Activated CD4-positive, alpha-beta T cell treated with anti-CD3 and anti-CD28 coated beads, Interleukin-2, amount 10 ng/mL, durations not matched to agents 7 days and 5 days (primary cell): ENCODE measurements around the gene FAM171A2. TPM values are rescaled to one million over a fixed set of nuclear protein-coding genes. Genes with fewer than 3 reads are reported as not detected.
"Not testable (repeated sequence)": the region's sequence is repeated elsewhere in the genome, so short reads cannot be mapped to it uniquely, and the experiment has no call there.

ENCODE experiments used
- CTCF ChIA-PET: fragments of 350-600 bp; sonication (Branson Sonifier 250); formaldehyde crosslinking; loops from one replicate; lab custom pipeline; 2021; ENCODE audit warnings: antibody characterized with exemption; lab: Charles Lee
- POLR2A ChIA-PET: fragments of 350-600 bp; sonication (Branson Sonifier 250); formaldehyde crosslinking; loops from one replicate; lab custom pipeline; 2021; ENCODE audit warnings: antibody characterized with exemption; lab: Charles Lee
- DNase-seq: peaks from one replicate; pipeline ENCODE4 v3.0.0-alpha.2; 2020
- H3K27ac Mint-ChIP-seq: one replicate; pipeline ENCODE4 v1.8.0; 2021; ENCODE audit warnings: mild to moderate bottlenecking, moderate library complexity, mixed read lengths
- H3K27me3 Mint-ChIP-seq: one replicate; pipeline ENCODE4 v1.8.0; 2021; ENCODE audit warnings: mixed read lengths
- H3K36me3 Mint-ChIP-seq: one replicate; pipeline ENCODE4 v1.8.0; 2021; ENCODE audit warnings: low read depth, mixed read lengths
- H3K4me1 Mint-ChIP-seq: one replicate; pipeline ENCODE4 v1.8.0; 2021; ENCODE audit warnings: mixed read lengths
- H3K4me3 Mint-ChIP-seq: one replicate; pipeline ENCODE4 v1.8.0; 2021; ENCODE audit warnings: mild to moderate bottlenecking, moderate library complexity, mixed read lengths
- H3K9me3 Mint-ChIP-seq: one replicate; pipeline ENCODE4 v1.8.0; 2021; ENCODE audit warnings: mixed read lengths
- total RNA-seq, 2 experiments: library from RNA; stranded (reverse); gene quantifications; one replicate each; pipeline ENCODE4 v1.2.3, GENCODE V29; 2021

Gene FAM171A2
- total RNA-seq, 2 experiments from 2014 or later: 0.08 TPM; not detected in 1

- POLR2A ChIA-PET, DNase-seq, H3K36me3 Mint-ChIP-seq, H3K27me3 Mint-ChIP-seq, H3K27ac Mint-ChIP-seq, H3K9me3 Mint-ChIP-seq, H3K4me3 Mint-ChIP-seq: not testable (repeated sequence)
- peaks cover 27% of the 10 kb centered on the region for H3K4me1 Mint-ChIP-seq
- CTCF ChIA-PET: interaction anchor here (0.8 to 0.9 kb wide), 2 partner anchors 14 to 137 kb away, joined by 3 read pairs; no protein-coding TSS in a partner anchor
Measured at GRCh38 chr17:44347206-44348055, 16.2 kb downstream of the FAM171A2 start.

- DNase-seq: no peak
- Mint-ChIP-seq H3K9me3 (no peaks in the 10 kb centered on the region), H3K36me3 (no peaks in the 10 kb centered on the region), H3K4me3 (peak overlapping the region; percentile 81), H3K27ac (no peak overlapping the region), H3K4me1 (peaks cover 27% of the 10 kb centered on the region), H3K27me3 (no peaks in the 10 kb centered on the region)
- ChIA-PET POLR2A (interaction anchor here (0.6 to 0.8 kb wide), 2 partner anchors 17 to 161 kb away, joined by 3 to 5 read pairs; no protein-coding TSS in a partner anchor), CTCF (interaction anchor here (0.7 to 2.5 kb wide), 10 partner anchors 9 to 195 kb away, joined by 3 to 13 read pairs (median 4); partner anchors contain the start of gene FAM171A2)
Measured at GRCh38 chr17:44346064-44346844, 17.4 kb downstream of the FAM171A2 start.

GRCh38 chr17:44345454-44346026, 18.1 kb downstream of the FAM171A2 start:
- H3K36me3 Mint-ChIP-seq: no peaks in the 10 kb centered on the region
- peak; percentile 52 for DNase-seq
- H3K4me3 Mint-ChIP-seq: peak overlapping the region; percentile 81
- H3K9me3 Mint-ChIP-seq: no peaks in the 10 kb centered on the region
- peak overlapping the region; percentile 59 for H3K27ac Mint-ChIP-seq
- CTCF ChIA-PET: interaction anchor here (0.6 to 2.5 kb wide), 16 partner anchors 9 to 696 kb away, joined by 3 to 13 read pairs (median 4); partner anchors contain the start of gene FAM171A2
- POLR2A ChIA-PET: interaction anchor here (0.6 to 0.8 kb wide), 2 partner anchors 16 to 161 kb away, joined by 3 to 5 read pairs; no protein-coding TSS in a partner anchor
- H3K4me1 Mint-ChIP-seq: peaks cover 27% of the 10 kb centered on the region
- peaks cover 4% of the 10 kb centered on the region for H3K27me3 Mint-ChIP-seq

DNA sequence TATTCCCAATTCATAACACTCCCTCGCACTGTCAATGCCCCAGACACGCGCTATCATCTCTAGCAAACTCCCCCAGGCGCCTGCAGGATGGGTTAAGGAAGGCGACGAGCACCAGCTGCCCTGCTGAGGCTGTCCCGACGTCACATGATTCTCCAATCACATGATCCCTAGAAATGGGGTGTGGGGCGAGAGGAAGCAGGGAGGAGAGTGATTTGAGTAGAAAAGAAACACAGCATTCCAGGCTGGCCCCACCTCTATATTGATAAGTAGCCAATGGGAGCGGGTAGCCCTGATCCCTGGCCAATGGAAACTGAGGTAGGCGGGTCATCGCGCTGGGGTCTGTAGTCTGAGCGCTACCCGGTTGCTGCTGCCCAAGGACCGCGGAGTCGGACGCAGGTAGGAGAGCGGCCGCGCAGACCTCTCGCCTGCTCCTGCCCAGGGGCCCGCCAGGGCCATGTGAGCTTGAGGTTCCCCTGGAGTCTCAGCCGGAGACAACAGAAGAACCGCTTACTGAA, 18.7 kb downstream of the FAM171A2 start, which contains the start of gene GRN:
GRN (plus strand) TSS at position 364 of the 515 bp plus-strand sequence. CDS start 3,863 bp downstream, outside the sequence.
- POLR2A ChIA-PET: interaction anchor here (0.8 kb wide), 1 partner anchor 160 kb away, joined by 5 read pairs; no protein-coding TSS in a partner anchor

GRCh38 chr17:44343510-44344209, 20.0 kb downstream of the FAM171A2 start:
- H3K4me3 Mint-ChIP-seq: no peak overlapping the region
- H3K4me1 Mint-ChIP-seq: peaks cover 26% of the 10 kb centered on the region
- no peaks in the 10 kb centered on the region for H3K9me3 Mint-ChIP-seq
- H3K36me3 Mint-ChIP-seq: no peaks in the 10 kb centered on the region
- no peak overlapping the region for H3K27ac Mint-ChIP-seq
- H3K27me3 Mint-ChIP-seq: peaks cover 4% of the 10 kb centered on the region
- ChIA-PET POLR2A (no interaction called here), CTCF (interaction anchor here (0.6 to 2.5 kb wide), 7 partner anchors 12 to 424 kb away, joined by 3 to 8 read pairs (median 3); no protein-coding TSS in a partner anchor)
- no peak for DNase-seq

More for the DNA sequence above, 18.7 kb downstream of the FAM171A2 start, which contains the start of gene GRN:
- CTCF ChIA-PET: interaction anchor here (0.6 to 2.5 kb wide), 15 partner anchors 10 to 697 kb away, joined by 3 to 13 read pairs (median 4); no protein-coding TSS in a partner anchor
- Mint-ChIP-seq H3K27ac (peak within 1 kb of the TSS; percentile 62), H3K27me3 (peaks cover 4% of the 10 kb centered on the region), H3K4me1 (peaks cover 27% of the 10 kb centered on the region), H3K9me3 (no peaks in the 10 kb centered on the region), H3K4me3 (peak within 1 kb of the TSS; percentile 81), H3K36me3 (no peaks in the 10 kb centered on the region)
- DNase-seq: peak; percentile 91

- H3K27ac Mint-ChIP-seq, POLR2A ChIA-PET, H3K36me3 Mint-ChIP-seq, H3K4me1 Mint-ChIP-seq, H3K27me3 Mint-ChIP-seq, H3K9me3 Mint-ChIP-seq, H3K4me3 Mint-ChIP-seq, DNase-seq: not testable (repeated sequence)
- CTCF ChIA-PET: interaction anchor here (1.6 kb wide), 1 partner anchor 10 kb away, joined by 7 read pairs; no protein-coding TSS in a partner anchor
Measured at GRCh38 chr17:44340553-44340952, 23.1 kb downstream of the FAM171A2 start.

- H3K4me3 Mint-ChIP-seq: no peak overlapping the region
- peaks cover 6% of the 10 kb centered on the region for H3K27me3 Mint-ChIP-seq
- no peaks in the 10 kb centered on the region for H3K4me1 Mint-ChIP-seq
- H3K27ac Mint-ChIP-seq: peak overlapping the region; percentile 25
- no peaks in the 10 kb centered on the region for H3K9me3 Mint-ChIP-seq
- no peak for DNase-seq
- ChIA-PET POLR2A (interaction anchor here (0.6 kb wide), 1 partner anchor 141 kb away, joined by 3 read pairs; no protein-coding TSS in a partner anchor), CTCF (interaction anchor here (1.0 to 1.4 kb wide), 2 partner anchors 13 to 128 kb away, joined by 4 to 7 read pairs; no protein-coding TSS in a partner anchor)
- no peaks in the 10 kb centered on the region for H3K36me3 Mint-ChIP-seq
Measured at GRCh38 chr17:44338702-44339101, 25.0 kb downstream of the FAM171A2 start.

- DNase-seq: no peak
- Mint-ChIP-seq H3K4me3 (no peak overlapping the region), H3K27ac (no peak overlapping the region), H3K27me3 (peaks cover 3% of the 10 kb centered on the region), H3K4me1 (peaks cover 6% of the 10 kb centered on the region), H3K9me3 (no peaks in the 10 kb centered on the region), H3K36me3 (no peaks in the 10 kb centered on the region)
- CTCF ChIA-PET: interaction anchor here (0.6 to 1.4 kb wide), 6 partner anchors 14 to 938 kb away, joined by 3 to 11 read pairs (median 4); no protein-coding TSS in a partner anchor
- POLR2A ChIA-PET: no interaction called here
Measured at GRCh38 chr17:44335968-44336367, 27.7 kb downstream of the FAM171A2 start.

- Mint-ChIP-seq H3K27ac (no peak overlapping the region), H3K4me3 (no peak overlapping the region), H3K4me1 (peaks cover 6% of the 10 kb centered on the region), H3K27me3 (peaks cover 2% of the 10 kb centered on the region), H3K9me3 (no peaks in the 10 kb centered on the region), H3K36me3 (no peaks in the 10 kb centered on the region)
- ChIA-PET CTCF (interaction anchor here (0.6 to 1.4 kb wide), 5 partner anchors 15 to 938 kb away, joined by 3 to 11 read pairs (median 4); no protein-coding TSS in a partner anchor), POLR2A (no interaction called here)
- no peak for DNase-seq
Measured at GRCh38 chr17:44335564-44335963, 28.1 kb downstream of the FAM171A2 start.

GRCh38 chr17:44334727-44335126, 28.9 kb downstream of the FAM171A2 start:
- Mint-ChIP-seq H3K27ac (no peak overlapping the region), H3K27me3 (peaks cover 2% of the 10 kb centered on the region), H3K36me3 (no peaks in the 10 kb centered on the region), H3K9me3 (no peaks in the 10 kb centered on the region), H3K4me1 (peaks cover 6% of the 10 kb centered on the region), H3K4me3 (no peak overlapping the region)
- DNase-seq: no peak
- POLR2A ChIA-PET: no interaction called here
- CTCF ChIA-PET: interaction anchor here (1.3 to 1.4 kb wide), 3 partner anchors 16 to 124 kb away, joined by 4 to 11 read pairs (median 4); no protein-coding TSS in a partner anchor

DNA sequence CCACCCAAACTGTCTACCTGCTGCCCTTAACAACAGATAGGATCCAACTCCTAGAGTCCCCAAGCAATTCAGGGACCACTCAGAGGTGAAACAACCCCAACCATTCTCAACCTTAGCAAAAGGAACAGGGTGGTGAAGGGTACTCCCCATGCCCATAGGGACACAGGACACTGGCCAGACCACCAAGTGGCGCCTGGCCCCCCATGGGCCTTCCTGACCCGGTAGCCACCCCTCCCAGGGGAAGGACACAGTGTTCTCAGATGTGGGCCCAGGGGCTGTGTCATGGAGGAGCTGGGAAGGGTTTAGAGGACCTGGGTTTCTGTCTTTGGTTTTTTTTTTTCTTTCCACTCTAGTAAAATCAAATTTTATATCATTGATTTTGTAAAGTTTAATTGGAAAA, 29.3 kb downstream of the FAM171A2 start:
- CTCF ChIA-PET: interaction anchor here (1.4 to 4.9 kb wide), 2 partner anchors 124 kb away, joined by 11 to 34 read pairs; no protein-coding TSS in a partner anchor
- POLR2A ChIA-PET: no interaction called here

More for the DNA sequence above, 29.3 kb downstream of the FAM171A2 start:
- Mint-ChIP-seq H3K9me3 (no peaks in the 10 kb centered on the region), H3K36me3 (no peaks in the 10 kb centered on the region), H3K27ac (no peak overlapping the region), H3K4me1 (peaks cover 6% of the 10 kb centered on the region), H3K4me3 (no peak overlapping the region), H3K27me3 (peaks cover 2% of the 10 kb centered on the region)
- no peak for DNase-seq
